Ascending aorta (tissue), 2 donors: ENCODE data around the gene PLB1. TPM values are rescaled to one million over a fixed set of nuclear protein-coding genes. Genes with fewer than 3 reads are reported as not detected.

Experiments used
- DNase-seq, 2 donors: peaks; one replicate each; pipeline ENCODE4 v3.0.0-alpha.2; 2019; ENCODE audit warnings: low spot score in 2 of 2
- H3K27ac ChIP-seq, 2 donors: fragments of 200-600 bp; sonication (generic); one replicate each; pipeline ENCODE4 v1.5.1; 2016 to 2017; ENCODE audit warnings: mild to moderate bottlenecking in 1 of 2
- H3K27me3 ChIP-seq: fragments of 200-600 bp; sonication (generic); one replicate; pipeline ENCODE4 v1.5.1; 2017
- H3K36me3 ChIP-seq, 2 donors: fragments of 200-600 bp; sonication (generic); one replicate each; pipeline ENCODE4 v1.5.1; 2016
- H3K4me1 ChIP-seq, 2 donors: fragments of 200-600 bp; sonication (generic); one replicate each; pipeline ENCODE4 v1.5.1; 2016 to 2017; ENCODE audit warnings: mild to moderate bottlenecking in 1 of 2
- H3K4me3 ChIP-seq, 2 donors: fragments of 200-600 bp; sonication (generic); one replicate each; pipeline ENCODE4 v1.5.1; 2016 to 2017; ENCODE audit warnings: mild to moderate bottlenecking in 1 of 2
- H3K9me3 ChIP-seq, 2 donors: fragments of 200-600 bp; sonication (generic); one replicate each; pipeline ENCODE4 v1.5.1; 2016
- intact Hi-C: fragments of 100-400 bp; cut with DNase I; formaldehyde crosslinking; loops from one replicate; pipeline ENCODE4 v1.15.1; 2023
- total RNA-seq: library from RNA; depleted of rRNA; stranded (reverse); fragments of >200 nt; gene quantifications from one replicate; pipeline ENCODE4 v1.1.0, GENCODE V29; 2016
- TF ChIP-seq, protein P1 (sequence below), 3 experiments: fragments of 200-600 bp in 2 of 3; fragments of 450-650 bp in 1 of 3; sonication (generic) in 2 of 3; IDR thresholded peaks; one replicate each; pipeline ENCODE4 v1.5.1; 2016 to 2019; ENCODE audit warnings: antibody characterized with exemption in 3 of 3, mild to moderate bottlenecking in 1 of 3, moderate library complexity in 1 of 3

Gene PLB1
- total RNA-seq, 1 donor from 2014 or later: 9.7 TPM

DNA sequence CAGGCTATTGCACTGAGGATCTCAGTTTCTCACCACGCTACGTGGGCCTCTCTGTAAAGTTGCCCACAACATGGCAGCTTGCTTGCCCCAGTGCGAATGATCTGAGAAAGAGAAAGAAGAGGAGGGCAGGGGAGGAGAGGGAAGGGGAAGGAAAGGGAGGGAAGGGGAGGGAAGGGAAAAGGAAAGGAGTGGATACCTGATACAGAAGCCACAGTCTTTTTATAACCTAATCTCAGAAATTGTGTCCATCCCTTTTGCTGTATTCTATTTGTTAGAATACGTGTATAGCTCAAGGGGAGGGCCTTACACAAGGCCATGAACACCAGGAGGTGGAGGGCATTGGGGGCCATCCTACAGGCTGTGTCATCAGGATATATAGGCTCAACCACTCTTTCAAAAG is 177.5 kb downstream of the PLB1 start:
- TF ChIP-seq, protein P1, sequence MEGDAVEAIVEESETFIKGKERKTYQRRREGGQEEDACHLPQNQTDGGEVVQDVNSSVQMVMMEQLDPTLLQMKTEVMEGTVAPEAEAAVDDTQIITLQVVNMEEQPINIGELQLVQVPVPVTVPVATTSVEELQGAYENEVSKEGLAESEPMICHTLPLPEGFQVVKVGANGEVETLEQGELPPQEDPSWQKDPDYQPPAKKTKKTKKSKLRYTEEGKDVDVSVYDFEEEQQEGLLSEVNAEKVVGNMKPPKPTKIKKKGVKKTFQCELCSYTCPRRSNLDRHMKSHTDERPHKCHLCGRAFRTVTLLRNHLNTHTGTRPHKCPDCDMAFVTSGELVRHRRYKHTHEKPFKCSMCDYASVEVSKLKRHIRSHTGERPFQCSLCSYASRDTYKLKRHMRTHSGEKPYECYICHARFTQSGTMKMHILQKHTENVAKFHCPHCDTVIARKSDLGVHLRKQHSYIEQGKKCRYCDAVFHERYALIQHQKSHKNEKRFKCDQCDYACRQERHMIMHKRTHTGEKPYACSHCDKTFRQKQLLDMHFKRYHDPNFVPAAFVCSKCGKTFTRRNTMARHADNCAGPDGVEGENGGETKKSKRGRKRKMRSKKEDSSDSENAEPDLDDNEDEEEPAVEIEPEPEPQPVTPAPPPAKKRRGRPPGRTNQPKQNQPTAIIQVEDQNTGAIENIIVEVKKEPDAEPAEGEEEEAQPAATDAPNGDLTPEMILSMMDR (IDR thresholded peaks at IDR 0.05): no peak
- Histone ChIP-seq H3K4me1 (peaks cover 0 to 7% of the 10 kb centered on the region in 2 donors), H3K27me3 (no peaks in the 10 kb centered on the region), H3K27ac (no peak overlapping the region), H3K4me3 (no peak overlapping the region), H3K9me3 (no peaks in the 10 kb centered on the region), H3K36me3 (no peaks in the 10 kb centered on the region)
- intact Hi-C loops: no loop called here
- no peak for DNase-seq

DNA sequence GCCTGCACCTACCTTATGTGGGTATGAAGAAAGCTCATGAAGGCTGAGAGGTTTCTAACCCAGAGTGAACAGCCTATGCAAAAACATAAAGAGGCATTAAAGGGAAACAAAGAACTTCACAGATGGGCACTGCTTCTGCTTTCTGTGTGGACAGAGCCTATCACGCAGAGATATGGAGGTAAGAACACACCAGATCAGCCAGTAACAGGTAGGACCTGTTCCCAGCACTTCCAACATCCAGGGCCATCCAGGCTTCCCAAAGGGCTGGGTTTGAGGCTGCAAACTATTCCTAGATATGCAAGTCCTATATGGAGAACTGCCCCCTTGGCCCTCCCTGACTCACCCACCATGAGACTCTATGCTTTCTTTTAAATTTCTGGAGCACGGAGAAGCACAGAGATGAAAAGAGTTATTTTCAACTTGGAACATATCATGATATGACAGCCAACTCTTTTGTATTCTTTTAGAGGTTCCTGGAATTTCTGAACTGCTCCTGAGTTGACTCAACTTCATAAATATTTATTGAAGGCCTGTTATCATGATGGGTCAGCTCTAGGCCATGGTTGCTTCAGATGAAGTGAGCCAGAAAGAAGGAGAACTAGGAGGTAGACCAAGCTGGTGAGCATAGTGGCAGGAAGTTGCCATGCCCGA is 178.3 kb downstream of the PLB1 start:
- H3K9me3 ChIP-seq: no peaks in the 10 kb centered on the region
- TF ChIP-seq, protein P1 (IDR thresholded peaks at IDR 0.05): no peak
- intact Hi-C loops: no loop called here
- H3K4me3 ChIP-seq: no peak overlapping the region
- DNase-seq: no peak
- no peaks in the 10 kb centered on the region for H3K27me3 ChIP-seq
- peaks cover 0 to 7% of the 10 kb centered on the region in 2 donors for H3K4me1 ChIP-seq
- H3K36me3 ChIP-seq: no peaks in the 10 kb centered on the region
- H3K27ac ChIP-seq: peak overlapping the region; percentile 51 to 61

DNA sequence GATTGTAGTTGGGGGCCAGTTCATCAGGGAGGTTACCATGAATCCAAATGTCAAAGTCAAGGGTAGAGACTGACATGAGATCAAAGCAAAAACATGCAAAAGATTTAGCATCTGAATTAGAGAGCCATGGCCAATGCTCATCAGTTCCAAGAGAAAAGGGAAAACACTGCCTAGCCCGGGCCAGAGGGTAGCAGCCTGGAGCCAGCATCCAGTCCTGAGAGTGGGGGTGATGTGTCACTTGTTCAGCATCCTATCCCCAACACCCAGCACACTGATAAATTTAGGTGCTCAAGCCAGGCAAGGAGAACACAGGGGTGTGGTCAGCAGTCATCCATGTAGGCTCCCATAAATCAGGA is 178.8 kb downstream of the PLB1 start:
- H3K9me3 ChIP-seq: no peaks in the 10 kb centered on the region
- no peak for DNase-seq
- no peaks in the 10 kb centered on the region for H3K36me3 ChIP-seq
- H3K27ac ChIP-seq: peak overlapping the region; percentile 51 to 61
- peaks cover 0 to 7% of the 10 kb centered on the region in 2 donors for H3K4me1 ChIP-seq
- intact Hi-C loops: no loop called here
- H3K27me3 ChIP-seq: no peaks in the 10 kb centered on the region
- TF ChIP-seq, protein P1 (IDR thresholded peaks at IDR 0.05): no peak
- no peak overlapping the region for H3K4me3 ChIP-seq

DNA sequence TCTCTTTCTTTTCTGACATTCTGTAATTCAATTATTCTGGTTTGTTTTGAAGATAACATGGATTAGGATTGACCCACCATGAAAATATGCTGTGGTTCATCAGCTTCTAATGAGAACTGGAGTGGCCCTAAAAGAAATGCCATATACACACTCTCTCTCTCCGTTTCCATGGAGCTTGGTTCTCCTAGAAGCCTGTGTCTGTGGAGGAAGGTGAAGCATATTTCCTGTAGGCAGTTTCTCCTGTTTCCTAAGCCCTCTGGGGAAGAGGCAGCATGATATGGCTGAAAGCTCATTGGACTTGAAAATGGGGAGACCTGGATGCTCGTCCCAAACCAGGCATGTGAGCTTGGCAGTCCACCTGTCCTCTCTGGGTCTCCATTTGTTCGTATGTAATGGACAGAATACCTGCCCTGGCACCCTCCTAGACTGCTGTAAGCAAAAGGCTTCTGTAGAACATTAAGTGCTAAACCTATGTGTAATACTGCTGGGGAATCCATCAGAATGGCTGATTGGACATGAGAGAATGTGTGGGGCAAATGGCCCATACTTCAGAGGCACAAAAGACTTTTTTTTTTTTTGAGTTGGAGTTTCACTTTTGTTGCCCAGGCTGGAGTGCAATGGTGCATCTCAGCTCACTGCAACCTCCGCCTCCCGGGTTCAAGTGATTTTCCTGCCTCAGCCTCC is 180.4 kb downstream of the PLB1 start:
- Histone ChIP-seq H3K9me3 (no peaks in the 10 kb centered on the region), H3K27ac (peak overlapping the region in 1 of 2 donors; percentile 61), H3K4me3 (no peak overlapping the region), H3K4me1 (peaks cover 0 to 13% of the 10 kb centered on the region in 2 donors), H3K27me3 (no peaks in the 10 kb centered on the region), H3K36me3 (no peaks in the 10 kb centered on the region)
- intact Hi-C loops: no loop called here
- DNase-seq: no peak
- TF ChIP-seq, protein P1 (IDR thresholded peaks at IDR 0.05): no peak

DNA sequence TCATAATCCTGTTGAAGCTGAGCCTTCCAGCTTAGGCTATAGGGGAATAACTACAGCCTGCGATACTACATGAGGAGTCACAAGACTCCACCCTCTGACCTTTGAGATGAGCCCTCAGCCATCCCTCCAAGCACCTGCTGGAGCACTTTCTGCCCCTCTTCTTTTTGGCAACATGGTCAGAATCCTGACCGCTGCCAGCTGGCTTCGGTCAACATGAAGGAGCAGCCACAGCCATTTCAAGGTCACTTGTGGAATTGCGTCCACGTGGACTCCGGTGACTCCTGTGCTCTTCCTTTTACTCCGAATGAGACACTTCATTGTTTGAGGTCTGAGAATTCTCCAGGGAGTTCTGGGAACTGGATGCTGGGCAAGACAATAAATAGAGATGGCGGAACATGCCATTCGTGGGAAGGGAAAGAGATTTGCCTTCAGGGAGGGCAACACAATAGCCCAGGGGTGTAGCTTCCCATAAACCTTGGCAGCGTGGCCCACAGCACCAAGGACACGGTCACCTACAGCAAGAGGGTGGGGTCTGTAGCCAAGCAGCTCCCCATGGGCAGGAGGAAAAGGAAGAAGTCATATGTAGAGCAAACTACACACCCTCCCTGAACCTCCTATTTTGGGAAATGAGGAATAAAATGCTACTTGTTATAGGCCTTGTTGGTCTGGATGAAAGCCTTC is 182.5 kb downstream of the PLB1 start:
- no peaks in the 10 kb centered on the region for H3K36me3 ChIP-seq
- TF ChIP-seq, protein P1 (IDR thresholded peaks at IDR 0.05): no peak
- peaks cover 4 to 30% of the 10 kb centered on the region in 2 donors for H3K4me1 ChIP-seq
- intact Hi-C loops: no loop called here
- no peak overlapping the region for H3K27ac ChIP-seq
- H3K27me3 ChIP-seq: no peaks in the 10 kb centered on the region
- H3K9me3 ChIP-seq: no peaks in the 10 kb centered on the region
- DNase-seq: no peak
- H3K4me3 ChIP-seq: no peak overlapping the region
